H7 (cell line): ENCODE results near the gene BNC2. TPM values are rescaled to one million over a fixed set of nuclear protein-coding genes. Genes with fewer than 3 reads are reported as not detected.

Experiments
- DNase-seq: peaks from one replicate; pipeline ENCODE4 v3.0.0; 2012
- H3K27me3 ChIP-seq: 2 replicates; pipeline ENCODE4 v1.6.0; 2011; ENCODE audit warnings: mild to moderate bottlenecking, low read length; ENCODE audit not compliant: control insufficient read depth, insufficient read depth
- H3K36me3 ChIP-seq: replicated peaks from 2 replicates; pipeline ENCODE4 v1.5.1; 2011; ENCODE audit warnings: low read length; ENCODE audit not compliant: control insufficient read depth, insufficient read depth
- H3K4me3 ChIP-seq: 2 replicates; pipeline ENCODE4 v1.5.1; 2011; ENCODE audit warnings: low read depth, mild to moderate bottlenecking, control low read depth, low read length, moderate library complexity; ENCODE audit not compliant: insufficient read depth
- total RNA-seq: library from RNA; depleted of rRNA; stranded (reverse); fragments of >200 nt; shearing (Covaris generic); gene quantifications from 2 replicates; pipeline ENCODE4 v1.2.3, GENCODE V29; 2014

Gene BNC2
- total RNA-seq, 1 experiment from 2014 or later: 7.9 TPM

DNA sequence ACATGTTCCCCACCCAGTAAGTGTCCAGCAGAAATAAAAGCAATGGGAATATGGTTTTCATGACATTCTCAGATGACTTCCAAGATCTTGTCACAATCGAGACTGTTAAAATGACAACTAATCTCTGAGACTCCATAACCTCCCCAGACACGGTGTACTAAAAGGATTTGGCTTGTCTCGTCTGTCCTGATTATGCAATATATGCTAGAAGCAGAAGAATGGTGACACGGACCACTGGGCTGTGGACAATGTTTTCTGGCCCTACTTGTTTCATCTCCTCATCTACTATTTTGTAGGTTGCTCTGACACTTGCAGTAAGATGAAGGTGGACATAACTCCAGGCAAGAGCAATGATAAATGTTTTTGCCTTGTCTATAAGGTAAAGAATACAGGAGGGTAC is 56.6 kb downstream of the BNC2 start:
- no peaks in the 10 kb centered on the region for H3K27me3 ChIP-seq
- no peak for DNase-seq
- no peaks in the 10 kb centered on the region for H3K36me3 ChIP-seq
- H3K4me3 ChIP-seq: no peak overlapping the region

- Histone ChIP-seq H3K4me3 (no peak overlapping the region), H3K36me3 (no peaks in the 10 kb centered on the region), H3K27me3 (no peaks in the 10 kb centered on the region)
- no peak for DNase-seq
Measured at GRCh38 chr9:16811987-16812685, 58.3 kb downstream of the BNC2 start.

DNA sequence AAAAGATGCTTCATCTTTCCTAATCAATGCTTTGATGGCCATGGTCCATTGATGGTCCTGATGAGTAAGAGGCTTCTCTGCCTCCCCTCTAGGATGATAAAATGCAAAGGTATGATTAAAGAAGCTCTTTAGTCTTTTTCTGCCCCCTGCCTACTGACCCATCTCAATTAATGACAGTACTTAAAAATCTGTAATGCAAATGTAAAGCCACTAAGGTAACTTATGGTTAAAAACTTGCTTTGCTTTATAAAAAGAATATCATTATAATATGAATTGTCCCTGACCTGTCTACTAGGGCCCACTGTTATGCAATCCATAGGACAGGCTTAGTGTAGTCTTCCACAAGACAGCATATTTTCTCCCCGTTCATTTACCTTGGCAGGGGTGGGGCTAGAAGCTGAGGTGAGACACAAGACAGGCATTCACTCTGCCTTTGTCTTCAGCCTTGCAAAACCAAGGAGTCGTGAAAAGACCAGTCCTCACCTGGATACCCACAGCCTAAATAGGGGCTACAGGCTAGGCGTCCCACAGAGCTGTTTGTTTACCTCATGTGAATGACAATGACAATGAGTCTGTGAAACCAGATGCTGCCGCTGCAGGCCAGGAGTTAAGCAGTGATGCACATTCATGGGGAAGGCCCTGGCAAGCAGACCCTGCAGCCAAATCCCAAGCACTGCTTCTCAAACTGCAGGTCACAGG is 60.4 kb downstream of the BNC2 start:
- Histone ChIP-seq H3K36me3 (no peaks in the 10 kb centered on the region), H3K4me3 (no peak overlapping the region), H3K27me3 (no peaks in the 10 kb centered on the region)
- peak; percentile 81 for DNase-seq

DNA sequence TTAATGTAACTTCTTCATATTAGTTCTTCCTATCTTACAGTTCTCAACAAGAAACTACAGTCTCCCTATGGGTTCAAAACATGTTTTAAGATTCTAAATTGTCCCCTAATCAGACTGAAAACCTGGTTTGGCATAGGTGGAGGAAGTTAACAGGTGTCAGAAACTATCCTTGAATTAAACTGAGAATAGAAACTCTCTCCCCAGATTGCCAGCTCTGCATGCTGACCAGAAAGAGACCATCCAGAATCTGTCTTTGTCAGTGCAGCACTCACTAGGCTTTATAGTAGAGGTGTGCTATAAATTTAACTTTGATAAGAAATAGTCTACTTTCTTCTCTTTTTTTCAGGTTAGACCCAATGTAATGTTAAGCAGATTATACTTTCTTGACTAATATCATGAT is 63.8 kb downstream of the BNC2 start:
- DNase-seq: no peak
- H3K27me3 ChIP-seq: no peaks in the 10 kb centered on the region
- no peak overlapping the region for H3K4me3 ChIP-seq
- no peaks in the 10 kb centered on the region for H3K36me3 ChIP-seq

- Histone ChIP-seq H3K4me3 (no peak overlapping the region), H3K27me3 (no peaks in the 10 kb centered on the region), H3K36me3 (no peaks in the 10 kb centered on the region)
- DNase-seq: no peak
Measured at GRCh38 chr9:16803648-16804047, 66.8 kb downstream of the BNC2 start.

- Histone ChIP-seq H3K27me3 (no peaks in the 10 kb centered on the region), H3K4me3 (no peak overlapping the region), H3K36me3 (no peaks in the 10 kb centered on the region)
- no peak for DNase-seq
Measured at GRCh38 chr9:16801871-16802466, 68.5 kb downstream of the BNC2 start.

- H3K27me3 ChIP-seq: no peaks in the 10 kb centered on the region
Measured at GRCh38 chr9:16796304-16796825, 74.1 kb downstream of the BNC2 start.

DNA sequence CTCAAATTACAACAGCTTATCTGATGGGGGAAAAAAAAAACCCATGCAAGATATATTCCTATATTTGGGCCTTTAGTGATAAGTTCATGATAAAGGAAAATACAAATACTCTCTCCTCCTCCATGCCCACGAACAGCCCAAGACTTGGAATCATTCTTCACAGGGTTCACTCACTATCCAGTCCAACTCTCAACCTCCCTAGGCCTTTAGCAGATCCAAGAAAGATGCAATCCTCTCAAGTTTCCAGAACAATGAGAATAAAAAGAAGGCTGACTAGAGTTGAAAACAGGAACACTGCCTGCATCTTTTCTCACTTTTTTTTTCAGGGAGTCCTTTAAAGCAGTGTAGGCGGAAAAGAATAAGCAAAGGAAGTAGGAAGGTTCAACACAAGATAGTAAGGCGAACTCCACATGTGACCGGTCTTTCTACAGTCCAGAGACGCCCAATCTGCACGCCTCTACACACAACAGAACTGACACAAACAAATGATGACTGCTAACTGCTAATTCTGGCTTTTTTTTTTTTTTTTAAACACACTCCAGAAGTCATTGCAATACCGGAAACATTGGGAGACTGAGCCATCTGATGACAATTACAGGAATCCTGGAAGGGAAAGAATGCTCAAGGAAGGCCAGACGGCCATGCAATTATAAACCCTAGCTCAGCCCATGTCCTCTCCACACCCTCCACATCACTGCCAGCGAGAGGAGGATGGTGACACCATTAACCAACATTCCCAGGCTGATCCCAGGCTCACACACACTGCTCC is 75.4 kb downstream of the BNC2 start:
- H3K36me3 ChIP-seq: no peaks in the 10 kb centered on the region
- H3K4me3 ChIP-seq: no peak overlapping the region
- no peak for DNase-seq
- H3K27me3 ChIP-seq: no peaks in the 10 kb centered on the region

More at GRCh38 chr9:16796304-16796825, 74.1 kb downstream of the BNC2 start:
- H3K4me3 ChIP-seq: no peak overlapping the region
- no peak for DNase-seq
- H3K36me3 ChIP-seq: no peaks in the 10 kb centered on the region

GRCh38 chr9:16794103-16794502 is 76.4 kb downstream of the BNC2 start:
- H3K36me3 ChIP-seq: no peaks in the 10 kb centered on the region
- no peak overlapping the region for H3K4me3 ChIP-seq
- H3K27me3 ChIP-seq: no peaks in the 10 kb centered on the region
- DNase-seq: no peak

DNA sequence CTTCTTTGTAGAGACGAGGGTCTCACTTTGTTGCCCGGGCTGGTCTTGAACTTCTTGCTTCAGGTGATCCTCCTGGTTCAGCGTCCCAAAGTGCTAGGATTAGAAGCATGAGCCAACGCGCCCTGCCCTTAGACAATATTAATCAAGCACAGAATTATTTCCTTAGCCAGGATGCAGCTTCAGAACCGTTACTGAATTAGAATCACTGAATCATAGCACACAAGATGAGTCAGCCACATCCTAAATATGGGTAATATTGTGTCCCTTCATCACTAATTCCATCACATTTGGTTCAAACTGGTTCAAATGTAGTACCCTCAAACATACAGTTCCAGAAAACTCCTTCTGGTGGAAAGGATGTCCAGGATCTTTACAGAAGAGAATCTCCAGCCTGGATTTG is 82.7 kb downstream of the BNC2 start:
- Histone ChIP-seq H3K4me3 (no peak overlapping the region), H3K36me3 (no peaks in the 10 kb centered on the region; the same call in 1 of the 2 replicates), H3K27me3 (no peaks in the 10 kb centered on the region)
- DNase-seq: no peak

- H3K36me3 ChIP-seq: no peaks in the 10 kb centered on the region; the same call in 1 of the 2 replicates
- no peak for DNase-seq
- no peaks in the 10 kb centered on the region for H3K27me3 ChIP-seq
Measured at GRCh38 chr9:16784002-16784401, 86.5 kb downstream of the BNC2 start.

GRCh38 chr9:16782490-16782889 is 88.0 kb downstream of the BNC2 start:
- H3K27me3 ChIP-seq: no peaks in the 10 kb centered on the region
- H3K36me3 ChIP-seq: no peaks in the 10 kb centered on the region; the same call in 1 of the 2 replicates
- no peak for DNase-seq
- no peak overlapping the region for H3K4me3 ChIP-seq

More at GRCh38 chr9:16784002-16784401, 86.5 kb downstream of the BNC2 start:
- no peak overlapping the region for H3K4me3 ChIP-seq

DNA sequence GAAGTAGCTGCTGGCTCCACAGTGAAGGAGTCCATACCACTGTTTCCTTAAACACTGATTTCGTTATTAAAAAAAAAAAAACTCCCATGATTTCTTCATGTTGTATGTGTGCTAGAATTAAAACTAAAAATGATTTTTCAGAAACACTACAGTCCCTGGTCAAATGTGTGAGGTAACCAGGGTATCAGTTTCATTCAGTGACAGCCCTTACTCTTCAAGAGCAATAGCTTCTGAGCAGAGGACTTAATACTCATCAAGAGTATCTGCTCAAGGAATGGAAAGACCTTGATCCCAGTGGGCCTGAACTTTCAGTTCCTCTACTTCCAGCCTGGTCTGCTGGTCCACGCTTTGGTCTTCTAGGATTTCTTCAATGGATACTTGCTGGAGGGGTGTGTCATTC is 95.1 kb downstream of the BNC2 start:
- no peaks in the 10 kb centered on the region for H3K36me3 ChIP-seq
- no peaks in the 10 kb centered on the region for H3K27me3 ChIP-seq
- no peak for DNase-seq
- no peak overlapping the region for H3K4me3 ChIP-seq

DNA sequence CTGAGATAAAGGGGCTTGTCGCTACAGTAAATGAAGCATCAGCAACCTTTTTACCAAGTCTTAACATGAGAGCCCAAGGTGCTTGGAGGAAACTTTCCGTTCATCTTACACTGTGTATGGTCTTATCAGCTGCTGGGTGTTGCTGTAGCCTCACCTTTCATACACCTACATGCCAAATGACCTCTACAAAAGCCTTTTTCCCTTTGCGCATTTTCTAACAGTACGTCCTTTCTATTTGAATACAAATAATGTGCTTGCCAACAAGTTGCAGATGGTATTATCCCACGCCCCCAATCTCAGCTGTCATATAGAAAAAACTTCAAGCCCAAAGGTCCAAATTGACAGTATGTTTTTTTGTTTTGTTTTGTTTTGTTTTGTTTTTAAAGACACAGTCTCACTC is 96.9 kb downstream of the BNC2 start:
- no peaks in the 10 kb centered on the region for H3K27me3 ChIP-seq
- no peaks in the 10 kb centered on the region for H3K36me3 ChIP-seq
- no peak for DNase-seq
- no peak overlapping the region for H3K4me3 ChIP-seq
